Activated CD4-positive, CD25-positive, alpha-beta regulatory T cell treated with anti-CD3 and anti-CD28 coated beads, Interleukin-2, amount 50 U/mL, for 24 hours (primary cell): ENCODE results near the gene MED26.
A peak's percentile ranks its signal among the peaks of the same experiment; 100 is the strongest.

Experiments used
- ATAC-seq, 2 donors: fragments of 150-1000 bp; cut with Tn5 transposase; one replicate each; pipeline ENCODE4 v1.10.0; 2021; ENCODE audit warnings: mild to moderate bottlenecking in 1 of 2, moderate library complexity in 1 of 2

MED26 gene

DNA sequence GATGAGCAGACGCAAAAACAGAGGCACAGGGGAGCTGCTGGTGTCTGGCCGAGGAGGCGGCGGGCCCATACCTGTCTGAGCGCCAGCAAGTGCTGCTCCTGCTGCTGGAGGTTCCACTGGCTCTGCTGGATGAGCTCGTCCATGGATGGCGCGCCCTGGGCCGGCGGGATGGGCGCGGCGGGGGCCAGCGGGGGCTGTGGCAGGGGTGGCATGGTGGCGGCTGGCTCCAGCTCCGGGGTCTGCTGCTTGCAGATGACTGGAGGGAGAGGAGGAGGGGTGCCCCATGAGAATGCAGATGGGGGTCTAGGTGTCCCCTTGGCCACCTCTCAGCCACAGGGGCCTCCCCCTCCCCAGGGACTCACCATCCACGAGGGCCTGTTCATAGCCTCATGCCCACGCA, 92.6 kb downstream of the MED26 start:
- no peak for ATAC-seq

DNA sequence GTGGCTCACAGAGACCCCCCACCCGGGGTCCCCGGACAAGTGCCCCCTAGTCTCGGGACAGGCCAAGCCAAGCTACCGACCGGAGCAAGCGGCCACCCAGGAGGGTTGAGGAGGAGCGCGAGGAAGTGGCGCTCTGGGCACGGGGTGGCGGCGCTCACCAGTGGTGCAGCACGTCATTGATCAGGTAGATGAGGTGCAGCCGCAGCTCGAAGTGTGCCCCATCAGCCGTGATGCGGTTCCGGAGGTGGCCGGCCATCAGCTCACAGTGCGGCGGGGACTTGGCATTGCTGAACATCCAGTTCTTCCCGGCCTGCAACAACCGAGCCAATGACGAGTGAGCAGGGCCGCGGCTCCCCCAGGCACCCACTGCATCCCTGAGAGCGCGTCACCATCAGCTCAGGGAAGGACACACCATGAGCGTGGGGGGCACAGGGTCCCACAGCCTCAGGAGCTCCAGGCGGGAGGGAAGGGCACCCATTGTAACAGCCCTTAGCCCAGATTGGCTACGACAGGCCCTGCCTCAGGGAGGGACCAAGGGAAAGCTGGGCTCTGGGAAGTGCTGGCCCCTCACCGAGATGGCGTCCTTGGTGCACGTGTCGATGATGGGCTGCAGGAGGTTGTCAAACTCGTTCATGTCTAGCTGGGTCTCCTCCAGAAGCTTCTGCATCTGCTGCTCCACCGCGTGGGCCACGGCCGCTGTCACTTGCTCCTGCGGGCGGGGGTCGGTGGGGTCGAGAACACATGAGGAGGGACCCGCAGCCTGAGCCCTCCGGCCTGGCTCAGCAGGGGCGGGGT, 95.4 kb downstream of the MED26 start:
- no peak for ATAC-seq

GRCh38 chr19:16531380-16531669, 96.7 kb downstream of the MED26 start:
- ATAC-seq: no peak

- no peak for ATAC-seq
Measured at GRCh38 chr19:16530540-16531379, 97.2 kb downstream of the MED26 start.

GRCh38 chr19:16529466-16530144, 98.4 kb downstream of the MED26 start:
- ATAC-seq: no peak

GRCh38 chr19:16527971-16528521, 100.0 kb downstream of the MED26 start:
- peak in 1 of 2 donors; percentile 53 for ATAC-seq

GRCh38 chr19:16527334-16527935, 100.6 kb downstream of the MED26 start:
- ATAC-seq: no peak

- ATAC-seq: no peak
Measured at GRCh38 chr19:16525751-16526481, 102.1 kb downstream of the MED26 start.

DNA sequence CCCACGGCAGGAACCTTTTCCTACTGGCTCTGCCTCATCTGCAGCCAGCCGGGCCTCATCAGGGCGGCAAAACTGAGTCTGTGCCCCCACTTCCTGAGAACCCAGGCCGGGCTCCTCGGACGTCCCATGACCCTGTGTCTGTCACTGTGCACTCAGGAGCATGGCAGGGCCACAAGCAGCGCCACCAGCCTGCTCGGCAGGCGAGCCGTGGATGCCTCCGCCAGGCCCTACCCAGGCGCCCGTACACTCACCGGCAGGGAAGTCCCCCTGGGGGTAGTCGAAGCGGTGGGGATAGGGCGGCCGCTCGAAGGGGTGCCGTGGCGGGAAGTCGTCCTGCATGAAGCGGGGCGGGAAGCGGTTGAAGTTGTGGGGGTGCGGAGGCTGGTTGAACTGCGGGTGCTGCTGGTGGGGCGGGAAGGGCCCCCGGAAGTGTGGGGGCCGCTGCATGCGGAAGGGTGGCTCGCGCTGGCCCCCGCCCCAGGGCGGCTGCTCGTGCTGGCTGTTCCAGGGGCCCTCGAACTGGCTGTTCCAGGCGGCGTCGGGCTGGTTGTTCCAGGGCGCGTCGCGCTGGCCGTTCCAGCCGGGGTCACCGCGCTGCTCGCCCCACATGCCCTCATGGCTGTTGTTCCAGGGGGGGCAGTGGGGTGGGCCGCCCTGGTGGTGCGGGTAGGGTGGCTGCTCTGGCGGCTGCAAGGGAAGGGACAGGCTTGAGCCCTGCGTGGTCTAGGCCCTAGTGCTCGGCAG, 102.8 kb downstream of the MED26 start:
- no peak for ATAC-seq
